GM18520 (cell line): ENCODE measurements around the gene SURF2.
"Not testable (repeated sequence)": the region's sequence is repeated elsewhere in the genome, so short reads cannot be mapped to it uniquely, and the experiment has no call there.

Source experiments
- ATAC-seq: cut with Tn5 transposase; IDR thresholded peaks from one replicate; pipeline ENCODE4 v1.9.1; 2021; ENCODE audit not compliant: unreplicated experiment

Gene SURF2

GRCh38 chr9:133375724-133376654, 19.6 kb downstream of the SURF2 start, which contains the start of the genes STKLD1 and SURF4:
Gene STKLD1, plus strand, starts transcription at chr9:133376366. Its CDS starts 108 bp downstream, at chr9:133376474.
Gene SURF4, minus strand, starts transcription at chr9:133376060. Its CDS starts 91 bp downstream, at chr9:133375969.
- peak; percentile 89 for ATAC-seq

DNA sequence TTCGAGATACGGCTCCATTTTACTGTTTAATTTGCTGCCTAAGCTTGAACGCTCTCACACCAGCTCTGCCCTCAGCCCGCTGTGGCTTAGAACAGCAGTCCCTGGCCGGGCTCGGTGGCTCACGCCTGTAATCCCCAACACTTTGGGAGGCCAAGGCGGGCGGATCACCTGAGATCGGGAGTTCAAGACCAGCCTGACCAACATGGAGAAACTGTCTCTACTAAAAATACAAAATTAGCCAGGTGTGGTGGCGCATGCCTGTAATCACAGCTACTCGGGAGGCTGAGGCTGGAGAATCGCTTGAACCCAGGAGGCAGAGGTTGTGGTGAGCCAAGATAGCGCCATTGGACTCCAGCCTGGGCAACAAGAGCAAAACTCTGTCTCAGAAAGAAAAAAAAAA, 20.9 kb downstream of the SURF2 start:
- not testable (repeated sequence) for ATAC-seq

DNA sequence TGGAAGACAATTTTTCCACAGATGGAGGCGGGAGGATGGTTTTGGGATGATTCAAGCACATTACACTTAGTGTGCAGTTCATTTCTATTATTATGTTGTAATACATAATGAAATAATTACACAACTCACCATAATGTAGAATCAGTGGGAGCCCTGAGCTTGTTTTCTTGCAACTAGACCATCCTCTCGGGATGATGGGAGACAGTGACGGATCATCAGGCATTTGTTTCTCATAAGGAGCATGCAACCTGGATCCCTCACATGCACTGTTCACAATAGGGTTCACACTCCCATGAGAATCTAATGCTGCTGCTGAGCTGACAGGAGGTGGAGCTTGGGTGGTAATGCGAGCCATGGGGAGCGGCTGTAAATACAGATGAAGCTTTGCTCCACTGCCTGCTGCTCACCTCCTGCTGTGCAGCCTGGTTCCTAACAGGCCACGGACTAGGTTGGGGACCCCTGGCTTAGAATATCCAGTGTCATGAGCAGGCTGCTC, 21.4 kb downstream of the SURF2 start:
- ATAC-seq: no peak

DNA sequence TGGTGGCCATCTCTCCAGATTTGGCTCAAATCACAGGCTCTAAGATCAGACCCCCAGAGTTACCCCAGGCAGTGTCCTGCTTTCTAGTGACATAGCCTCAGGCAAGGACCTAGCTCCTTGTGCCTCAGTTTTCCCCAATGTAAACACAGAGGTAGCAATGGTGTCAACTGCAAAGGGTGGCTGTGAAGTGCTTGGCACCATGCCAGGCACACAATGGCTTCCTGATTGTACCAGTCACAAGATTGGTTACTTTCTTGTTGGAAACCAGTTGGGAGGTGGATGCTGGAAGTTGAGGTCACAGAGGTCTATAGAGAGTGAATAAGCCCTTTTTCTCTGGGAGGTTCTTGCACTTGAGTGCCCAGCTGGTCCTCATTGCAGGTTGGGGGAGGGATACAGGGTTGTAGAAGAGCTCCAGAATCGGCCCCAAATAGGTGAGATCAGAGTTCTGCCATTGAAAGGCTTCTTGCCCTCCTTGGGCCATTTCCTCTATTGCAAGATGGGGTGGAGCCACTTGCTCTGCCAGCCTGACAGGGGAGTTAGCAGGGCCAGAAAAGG, 22.1 kb downstream of the SURF2 start:
- no peak for ATAC-seq

DNA sequence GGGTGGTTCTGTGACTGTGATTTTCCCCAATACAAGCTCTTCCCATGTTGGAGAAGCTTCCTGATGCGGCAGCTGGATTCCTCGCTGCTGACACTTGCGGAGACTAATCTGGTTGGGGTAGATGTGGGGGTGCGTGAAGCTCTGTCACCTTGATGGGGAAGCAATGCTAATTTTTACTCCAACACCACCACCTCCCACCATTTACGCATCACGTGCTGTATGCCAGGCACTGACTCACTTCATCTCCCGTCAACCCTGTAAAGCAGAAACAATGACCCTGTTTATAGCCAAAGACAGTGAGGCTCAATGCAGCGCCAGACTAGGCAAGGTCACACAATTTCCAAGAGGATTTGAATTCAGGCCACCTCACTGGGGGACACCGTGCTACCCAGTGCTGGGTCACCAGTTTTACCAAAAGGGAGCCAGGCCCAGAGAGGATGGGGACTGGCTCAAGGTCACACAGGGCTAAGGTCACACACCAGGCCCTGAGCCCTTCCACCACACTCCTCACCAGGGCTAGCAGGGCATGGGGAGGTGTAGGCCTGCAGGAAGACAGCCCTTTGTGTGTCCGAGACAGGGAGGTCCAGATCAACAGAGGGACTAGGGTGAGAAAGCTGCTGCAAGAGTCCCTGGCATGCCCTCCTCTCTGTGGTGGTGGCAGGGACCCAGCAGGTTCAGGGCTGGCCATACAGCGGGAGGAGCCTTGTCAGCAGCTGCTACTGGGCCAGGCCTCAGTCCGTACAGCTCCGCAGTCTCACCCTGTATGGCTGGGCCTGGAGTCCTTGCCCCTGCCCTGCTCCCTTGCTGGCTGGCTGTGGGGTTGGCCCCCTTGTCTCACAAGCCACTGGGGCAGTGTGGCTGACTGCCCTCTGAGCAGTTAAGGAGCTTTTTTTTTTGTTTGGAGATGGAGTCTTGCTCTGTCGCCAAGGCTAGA, 23.1 kb downstream of the SURF2 start:
- ATAC-seq: no peak

GRCh38 chr9:133380734-133381133, 24.4 kb downstream of the SURF2 start:
- no peak for ATAC-seq

DNA sequence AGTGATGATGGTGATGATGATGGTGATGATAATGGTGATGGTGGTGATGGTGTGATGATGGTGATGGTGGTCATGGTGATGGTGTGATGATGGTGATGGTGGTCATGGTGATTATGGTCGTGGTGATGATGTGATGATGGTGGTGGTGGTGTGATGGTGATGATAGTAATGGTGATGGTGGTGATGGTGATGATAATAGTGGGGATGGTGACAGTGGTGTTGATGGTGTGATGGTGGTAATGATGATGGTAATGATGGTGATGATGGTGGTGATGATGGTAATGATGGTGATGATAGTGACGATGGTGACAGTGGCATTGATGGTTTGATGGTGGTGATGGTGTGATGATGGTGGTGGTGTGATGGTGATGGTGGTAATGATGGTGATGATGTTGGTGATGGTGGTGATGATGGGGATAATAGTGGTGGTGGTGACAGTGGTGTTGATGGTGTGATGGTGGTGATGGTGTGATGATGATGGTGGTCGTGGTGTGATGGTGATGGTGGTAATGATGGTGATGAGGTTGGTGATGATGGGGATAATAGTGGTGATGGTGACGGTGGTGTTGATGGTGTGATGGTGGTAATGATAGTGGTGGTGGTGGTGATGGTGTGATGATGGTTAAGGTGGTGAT, 26.3 kb downstream of the SURF2 start:
- no peak for ATAC-seq

DNA sequence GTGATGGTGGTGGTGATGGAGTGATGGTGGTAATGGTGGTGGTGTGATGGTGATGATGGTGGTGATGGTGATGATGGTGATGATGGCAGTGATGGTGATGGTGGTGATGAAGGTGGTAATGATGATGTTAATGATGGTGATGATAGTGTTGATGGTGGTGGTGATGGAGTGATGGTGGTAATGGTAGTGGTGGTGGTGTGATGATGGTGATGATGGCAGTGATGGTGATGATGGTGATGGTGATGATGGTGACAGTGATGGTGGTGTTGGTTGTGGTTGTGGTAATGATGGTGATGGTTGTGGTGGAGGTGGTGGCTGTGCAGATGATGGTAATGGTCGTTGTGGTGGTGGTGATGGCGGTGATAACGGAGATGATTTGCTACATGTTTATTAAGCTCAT, 27.1 kb downstream of the SURF2 start:
- ATAC-seq: no peak

DNA sequence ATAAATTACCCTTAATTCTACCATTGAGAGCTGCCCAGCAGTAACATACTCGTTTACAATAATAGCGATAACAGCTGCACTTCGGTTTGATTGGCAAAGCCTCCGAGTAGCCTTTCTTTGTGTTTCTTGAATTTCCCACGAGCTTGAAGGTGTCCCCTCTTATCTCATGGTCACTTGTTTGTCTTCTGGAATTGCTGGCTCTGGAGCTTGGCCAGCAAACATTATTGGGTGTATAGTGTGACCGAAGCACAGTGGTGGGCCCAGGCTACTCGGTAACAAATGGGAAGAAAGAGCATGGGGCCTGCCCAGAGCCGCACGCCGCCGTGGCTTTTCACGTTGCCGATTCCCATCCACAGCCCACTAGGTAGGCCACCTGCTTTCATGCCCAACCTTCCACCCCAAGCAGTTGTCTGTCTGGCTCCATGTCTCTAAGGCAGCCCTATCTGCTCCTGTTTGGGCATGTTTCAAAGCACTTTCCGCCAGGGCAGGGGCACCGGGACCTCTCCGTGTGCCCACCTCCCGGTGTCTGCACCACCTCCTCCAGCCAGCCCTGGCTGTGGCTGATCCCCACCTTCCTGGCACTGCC, 28.5 kb downstream of the SURF2 start:
- no peak for ATAC-seq

- no peak for ATAC-seq
Observed at GRCh38 chr9:133385452-133385851, 29.1 kb downstream of the SURF2 start.

DNA sequence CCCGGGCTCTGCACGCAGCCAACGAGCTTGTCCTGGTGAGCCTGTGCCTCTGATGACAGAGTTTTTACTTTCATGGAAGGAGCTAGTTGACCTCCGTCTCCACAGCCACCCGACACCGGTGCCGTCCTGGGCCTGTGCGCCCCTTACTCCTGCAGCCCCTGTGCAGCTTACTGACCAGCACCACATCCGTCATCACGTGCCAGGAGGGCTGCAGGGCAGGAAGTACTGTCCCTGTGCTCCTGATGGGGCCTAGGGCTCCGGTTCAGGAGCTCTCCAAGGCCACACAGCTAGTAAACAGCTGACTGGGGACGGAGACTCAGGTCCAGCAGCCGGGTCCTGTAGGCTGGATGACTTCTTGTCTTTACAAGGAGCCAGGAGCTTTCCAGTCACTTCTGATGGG, 30.0 kb downstream of the SURF2 start:
- no peak for ATAC-seq

DNA sequence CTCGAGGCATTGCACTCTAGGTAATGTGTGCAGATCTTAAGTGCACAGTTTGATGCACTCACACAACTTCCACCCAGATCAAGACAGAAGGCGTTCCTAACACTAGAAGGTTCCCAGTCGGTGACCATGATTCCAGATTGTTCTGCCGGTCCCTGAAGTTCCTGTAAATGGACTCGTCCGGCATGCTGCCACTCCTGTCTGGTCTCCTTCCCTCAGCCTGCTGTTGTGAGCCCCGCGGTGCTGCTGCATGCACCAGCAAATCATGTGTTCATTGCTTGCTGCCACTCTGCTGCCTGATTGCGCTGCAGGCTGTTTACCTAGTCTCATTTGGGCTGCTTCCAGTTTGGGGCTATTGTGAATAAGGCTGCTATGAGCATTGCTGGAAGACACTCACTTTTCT, 31.3 kb downstream of the SURF2 start:
- no peak for ATAC-seq

GRCh38 chr9:133389025-133389557, 32.7 kb downstream of the SURF2 start:
- ATAC-seq: no peak

- no peak for ATAC-seq
Observed at GRCh38 chr9:133389562-133389961, 33.2 kb downstream of the SURF2 start.

- ATAC-seq: no peak
Observed at GRCh38 chr9:133390713-133391112, 34.4 kb downstream of the SURF2 start.

DNA sequence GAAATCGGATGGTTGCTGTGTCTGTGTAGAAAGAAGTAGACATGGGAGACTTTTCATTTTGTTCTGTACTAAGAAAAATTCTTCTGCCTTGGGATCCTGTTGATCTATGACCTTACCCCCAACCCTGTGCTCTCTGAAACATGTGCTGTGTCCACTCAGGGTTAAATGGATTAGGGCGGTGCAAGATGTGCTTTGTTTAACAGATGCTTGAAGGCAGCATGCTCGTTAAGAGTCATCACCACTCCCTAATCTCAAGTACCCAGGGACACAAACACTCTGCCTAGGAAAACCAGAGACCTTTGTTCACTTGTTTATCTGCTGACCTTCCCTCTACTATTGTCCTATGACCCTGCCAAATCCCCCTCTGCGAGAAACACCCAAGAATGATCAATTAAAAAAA, 35.1 kb downstream of the SURF2 start:
- ATAC-seq: not testable (repeated sequence)

GRCh38 chr9:133392308-133392707, 36.0 kb downstream of the SURF2 start:
- ATAC-seq: not testable (repeated sequence)

DNA sequence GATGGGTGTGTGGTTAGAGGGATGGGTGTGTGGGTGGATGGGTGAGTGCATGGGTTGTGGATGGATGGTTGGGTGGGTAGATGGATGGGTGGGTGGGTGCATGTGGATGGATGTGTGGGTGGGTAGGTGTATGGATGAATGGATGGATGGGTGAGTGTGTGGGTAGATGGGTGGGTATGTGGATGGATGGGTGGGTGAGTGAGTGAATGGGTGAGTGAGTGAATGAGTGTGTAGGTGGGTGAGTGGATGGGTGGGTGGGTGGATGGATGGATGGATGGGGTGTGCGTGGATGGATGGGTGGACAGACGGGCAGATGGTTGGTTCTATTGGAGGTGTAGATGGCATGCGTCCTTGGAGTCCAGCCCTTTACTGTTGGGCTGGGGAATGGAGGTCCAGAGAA, 37.0 kb downstream of the SURF2 start:
- no peak for ATAC-seq

DNA sequence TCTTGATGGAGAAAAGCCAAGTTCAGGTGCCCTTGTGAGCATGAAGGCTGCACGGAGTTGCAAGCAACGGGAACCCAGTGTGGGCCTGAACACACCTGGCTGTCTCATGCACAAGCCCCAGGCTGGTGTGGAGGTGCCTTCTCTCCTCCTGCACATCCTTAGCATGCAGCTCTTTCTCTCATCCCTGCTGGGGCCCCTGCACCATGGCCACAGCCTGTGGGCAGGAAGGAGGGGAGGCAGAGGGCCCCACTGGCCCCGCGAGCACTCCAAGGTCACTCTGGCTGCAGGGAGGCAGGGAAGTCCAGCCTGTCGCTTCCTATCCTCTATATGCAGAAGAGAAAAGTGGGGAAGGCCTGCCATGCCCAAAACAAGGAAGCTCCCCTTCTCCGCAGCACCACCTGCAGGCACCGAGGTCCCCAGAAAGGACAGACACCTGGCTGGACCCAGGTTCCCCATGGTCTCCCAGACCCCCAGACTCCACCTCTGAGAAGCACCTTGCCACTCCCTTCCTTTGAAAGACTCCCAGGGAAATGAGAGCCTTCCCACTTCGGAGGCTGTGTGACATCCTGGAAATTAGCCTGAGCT, 38.4 kb downstream of the SURF2 start:
- ATAC-seq: no peak

DNA sequence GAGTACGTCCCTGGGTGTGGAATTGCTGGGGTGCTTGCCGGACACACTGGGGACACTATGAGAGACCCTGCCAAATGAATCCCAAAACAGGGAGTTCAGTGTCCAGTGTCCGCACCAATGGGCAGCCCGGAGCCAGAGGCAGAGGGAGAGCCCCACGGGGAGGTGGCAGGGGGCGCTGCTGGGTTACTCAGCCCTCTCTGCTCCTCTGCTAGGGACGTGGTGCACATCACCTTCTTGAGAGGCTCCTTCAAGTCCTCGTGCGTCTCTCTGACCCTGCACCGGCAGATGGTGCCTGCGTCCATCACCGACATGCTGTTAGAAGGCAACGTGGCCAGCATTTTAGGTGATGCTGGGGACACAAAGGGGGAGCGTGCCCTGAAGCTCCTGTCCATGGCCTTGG, 40.6 kb downstream of the SURF2 start:
- ATAC-seq: no peak
